ENCODE results near the gene PDE11A.

The PDE11A gene

DNA sequence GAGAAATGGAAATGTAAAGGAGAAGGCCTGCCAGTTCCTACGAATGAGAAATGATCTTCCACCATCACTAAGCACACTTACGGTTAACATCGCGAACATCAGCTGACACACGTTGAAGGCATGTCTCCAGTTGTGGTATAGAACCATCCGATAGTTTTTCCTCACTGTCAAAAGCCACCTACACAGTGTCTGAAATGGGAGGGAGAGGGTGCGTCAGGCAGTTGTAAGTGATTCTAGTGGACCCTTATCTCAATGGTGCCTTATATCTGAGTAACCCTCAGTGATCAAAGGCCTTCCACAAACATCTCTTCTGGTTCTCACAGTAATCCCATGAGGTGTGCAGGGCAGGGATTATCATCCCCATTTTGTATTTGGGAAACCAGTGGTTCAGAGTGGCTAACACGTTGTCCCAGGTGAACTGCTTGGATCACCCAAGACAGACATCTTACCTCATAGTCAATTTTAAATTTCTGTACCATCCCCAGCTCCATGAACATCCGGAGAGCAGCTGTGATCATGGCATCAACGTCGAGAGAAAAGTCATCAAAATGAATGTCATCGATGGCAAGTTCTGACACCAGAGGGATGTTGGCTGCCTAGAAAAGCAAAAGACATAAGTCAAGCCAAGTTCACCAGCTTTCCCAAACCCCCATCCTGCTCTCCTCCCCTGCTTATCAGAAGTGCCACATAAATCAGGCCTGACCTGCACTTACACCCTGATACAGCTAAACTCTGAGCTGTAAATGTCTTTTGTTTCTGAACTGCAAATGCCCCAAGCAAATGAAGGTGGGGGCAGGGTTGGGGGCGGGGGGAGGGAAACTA is 344.8 kb downstream of the PDE11A start:
- TF ChIP-seq, protein P1, sequence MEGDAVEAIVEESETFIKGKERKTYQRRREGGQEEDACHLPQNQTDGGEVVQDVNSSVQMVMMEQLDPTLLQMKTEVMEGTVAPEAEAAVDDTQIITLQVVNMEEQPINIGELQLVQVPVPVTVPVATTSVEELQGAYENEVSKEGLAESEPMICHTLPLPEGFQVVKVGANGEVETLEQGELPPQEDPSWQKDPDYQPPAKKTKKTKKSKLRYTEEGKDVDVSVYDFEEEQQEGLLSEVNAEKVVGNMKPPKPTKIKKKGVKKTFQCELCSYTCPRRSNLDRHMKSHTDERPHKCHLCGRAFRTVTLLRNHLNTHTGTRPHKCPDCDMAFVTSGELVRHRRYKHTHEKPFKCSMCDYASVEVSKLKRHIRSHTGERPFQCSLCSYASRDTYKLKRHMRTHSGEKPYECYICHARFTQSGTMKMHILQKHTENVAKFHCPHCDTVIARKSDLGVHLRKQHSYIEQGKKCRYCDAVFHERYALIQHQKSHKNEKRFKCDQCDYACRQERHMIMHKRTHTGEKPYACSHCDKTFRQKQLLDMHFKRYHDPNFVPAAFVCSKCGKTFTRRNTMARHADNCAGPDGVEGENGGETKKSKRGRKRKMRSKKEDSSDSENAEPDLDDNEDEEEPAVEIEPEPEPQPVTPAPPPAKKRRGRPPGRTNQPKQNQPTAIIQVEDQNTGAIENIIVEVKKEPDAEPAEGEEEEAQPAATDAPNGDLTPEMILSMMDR (conservative IDR thresholded peaks at IDR 0.05; ENCODE audit: control insufficient read depth, insufficient read depth, low read depth, low read length) = no peak

DNA sequence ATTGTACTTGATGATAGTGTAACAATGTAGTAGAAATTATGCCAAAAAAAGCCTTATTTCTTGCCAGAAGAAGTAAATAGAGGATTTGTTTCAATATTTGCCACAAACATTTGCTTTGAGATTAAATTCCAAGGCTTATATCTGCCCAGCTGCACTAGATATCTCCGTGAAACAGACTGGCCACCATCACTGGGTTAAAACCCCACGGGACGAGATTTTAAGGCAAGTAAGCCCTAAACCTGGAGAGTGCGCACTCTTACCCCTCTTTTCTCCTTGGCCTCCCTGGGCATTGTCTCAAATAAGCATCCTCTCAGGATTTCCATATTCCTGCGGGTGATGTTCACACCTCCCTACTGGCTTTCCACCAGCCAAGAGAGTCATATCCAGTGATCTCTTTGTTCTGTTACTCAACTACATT is 345.6 kb downstream of the PDE11A start:
- H3K4me3 ChIP-seq (ENCODE audit: control insufficient read depth, low read depth, low read length) = no peak overlapping the region
- no peak for DNase-seq (ENCODE audit: low read depth)
- TF ChIP-seq, protein P1 (conservative IDR thresholded peaks at IDR 0.05; ENCODE audit: control insufficient read depth, insufficient read depth, low read depth, low read length) = no peak

More for the DNA sequence above, 344.8 kb downstream of the PDE11A start:
- H3K4me3 ChIP-seq (ENCODE audit: control insufficient read depth, low read depth, low read length) = no peak overlapping the region
- DNase-seq (ENCODE audit: low read depth) = no peak

DNA sequence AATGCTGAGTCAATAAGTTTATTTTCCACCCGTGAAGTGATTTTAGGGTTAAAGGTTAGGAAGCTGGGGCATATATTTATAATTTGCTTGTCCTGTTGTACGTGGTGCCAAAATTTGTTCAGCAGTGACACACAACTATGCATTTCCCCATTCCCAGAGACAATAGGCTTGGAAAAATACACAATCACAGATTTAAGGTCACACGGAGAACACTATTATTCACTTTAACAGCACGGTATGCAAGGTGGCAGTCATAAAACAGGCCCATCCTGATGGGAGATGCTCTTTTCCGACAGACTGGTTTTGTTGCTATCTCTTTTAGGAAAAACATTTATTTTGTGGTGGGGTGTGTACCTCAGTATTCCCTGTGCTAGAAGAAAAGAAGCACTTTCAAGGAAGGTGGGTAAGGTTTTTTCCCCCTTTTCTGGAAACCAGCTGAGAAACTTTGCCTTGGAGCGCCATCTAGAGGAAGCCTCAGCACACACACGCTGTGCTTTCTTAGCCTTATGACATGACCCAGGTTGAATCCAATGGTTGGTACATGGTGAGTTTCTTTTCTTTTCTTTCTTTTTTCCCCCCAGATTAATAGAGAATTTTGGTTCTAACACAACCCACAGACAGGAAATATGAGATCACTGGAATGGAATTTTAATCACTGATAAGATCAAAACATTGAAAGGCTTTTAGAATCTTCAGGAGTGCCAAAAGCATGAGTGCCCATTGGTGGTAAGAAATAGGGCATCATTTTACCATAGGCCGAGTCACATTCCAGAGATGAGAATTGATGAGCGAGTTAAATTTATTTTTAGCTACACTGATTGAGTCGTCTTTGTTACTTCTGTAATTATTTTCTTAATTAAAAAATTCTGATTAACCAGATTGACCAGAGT is 347.9 kb downstream of the PDE11A start:
- H3K4me3 ChIP-seq (ENCODE audit: control insufficient read depth, low read depth, low read length) = no peak overlapping the region
- DNase-seq (ENCODE audit: low read depth) = peak; percentile 53
- TF ChIP-seq, protein P1 (conservative IDR thresholded peaks at IDR 0.05; ENCODE audit: control insufficient read depth, insufficient read depth, low read depth, low read length) = peak; percentile 95

DNA sequence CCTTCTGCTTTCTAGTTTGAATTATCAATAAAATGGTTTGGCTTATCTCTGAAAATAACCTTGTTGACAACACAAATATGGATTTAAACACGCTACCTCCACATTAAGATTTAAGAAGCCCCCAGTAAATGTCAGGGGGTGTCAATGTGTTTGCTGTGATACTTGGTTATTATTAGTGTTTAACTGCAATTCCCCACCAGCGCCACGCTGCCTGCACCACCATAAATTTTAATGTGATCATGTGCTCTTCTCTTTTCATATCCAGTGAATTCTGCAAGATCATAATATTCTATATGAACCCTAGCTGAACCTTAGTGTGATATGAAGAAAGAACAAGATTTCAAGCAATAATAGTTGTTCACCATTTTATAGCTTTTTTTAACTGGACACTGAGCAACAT is 349.3 kb downstream of the PDE11A start:
- TF ChIP-seq, protein P1 (conservative IDR thresholded peaks at IDR 0.05; ENCODE audit: control insufficient read depth, insufficient read depth, low read depth, low read length) = no peak
- no peak overlapping the region for H3K4me3 ChIP-seq (ENCODE audit: control insufficient read depth, low read depth, low read length)
- DNase-seq (ENCODE audit: low read depth) = no peak

DNA sequence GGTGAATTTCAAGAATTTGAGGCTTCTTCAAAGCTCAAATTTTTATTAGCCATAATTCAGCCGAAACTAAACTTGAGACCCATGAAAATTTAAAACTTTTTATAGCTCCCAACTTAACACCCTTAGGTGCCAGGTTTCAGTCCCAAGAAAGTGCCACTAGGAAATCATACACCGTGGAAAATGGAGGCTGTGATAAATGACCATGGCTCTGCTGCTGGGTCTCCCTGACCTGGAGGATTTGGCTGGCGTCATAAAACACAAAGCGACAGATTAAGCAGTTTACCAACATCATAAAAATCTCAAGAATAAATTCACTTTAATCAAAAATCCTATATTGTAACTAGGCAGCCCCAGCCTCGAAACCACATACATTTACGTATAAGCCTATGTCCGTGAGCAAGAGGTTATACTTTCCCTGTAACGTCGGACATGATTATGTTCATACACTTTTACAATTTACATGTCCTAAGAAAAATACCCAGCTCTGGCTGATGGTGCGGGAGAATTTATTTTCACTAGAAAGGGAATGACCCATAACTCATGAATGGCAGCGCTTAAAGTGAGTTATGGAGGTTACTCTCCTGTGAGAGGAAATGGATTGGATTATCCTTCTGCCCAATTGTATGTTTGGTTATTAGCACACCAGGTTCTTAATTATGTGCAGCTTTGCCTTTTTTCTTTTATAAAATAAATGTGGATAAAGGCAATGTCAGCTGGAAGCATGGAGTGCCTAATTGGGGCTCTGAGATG is 350.6 kb downstream of the PDE11A start:
- TF ChIP-seq, protein P1 (conservative IDR thresholded peaks at IDR 0.05; ENCODE audit: control insufficient read depth, insufficient read depth, low read depth, low read length) = no peak
- no peak overlapping the region for H3K4me3 ChIP-seq (ENCODE audit: control insufficient read depth, low read depth, low read length)
- no peak for DNase-seq (ENCODE audit: low read depth)

DNA sequence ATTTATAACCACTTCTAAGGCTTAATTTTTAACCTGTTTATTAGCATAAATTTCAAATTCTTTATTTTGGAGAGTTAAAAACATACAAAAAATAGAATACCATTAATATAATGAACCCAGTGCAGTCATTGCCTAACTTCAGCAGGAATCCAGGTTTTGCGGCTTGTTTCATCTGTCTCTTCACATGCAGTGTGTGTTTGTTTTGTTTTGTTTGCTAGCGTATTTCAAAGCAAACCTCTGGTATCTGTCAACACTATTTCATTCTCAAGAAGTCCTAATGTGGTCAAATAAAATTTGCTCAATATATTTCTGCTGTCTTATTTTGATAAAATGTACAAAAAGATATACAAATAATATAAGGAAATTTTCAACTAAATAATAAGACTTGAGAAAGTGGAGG is 351.5 kb downstream of the PDE11A start:
- no peak overlapping the region for H3K4me3 ChIP-seq (ENCODE audit: control insufficient read depth, low read depth, low read length)
- TF ChIP-seq, protein P1 (conservative IDR thresholded peaks at IDR 0.05; ENCODE audit: control insufficient read depth, insufficient read depth, low read depth, low read length) = no peak
- DNase-seq (ENCODE audit: low read depth) = no peak

Data from fibroblast of mammary gland (primary cell).